Middle frontal gyrus (tissue), 1 donor: Measurements from ENCODE around the gene EFEMP1.
"Not testable (repeated sequence)": the region's sequence is repeated elsewhere in the genome, so short reads cannot be mapped to it uniquely, and the experiment has no call there.

Source experiments
- DNase-seq: peaks from one replicate; pipeline ENCODE4 v3.0.0-alpha.2; 2015; ENCODE audit warnings: low spot score; ENCODE audit errors: extremely low spot score

The EFEMP1 gene

DNA sequence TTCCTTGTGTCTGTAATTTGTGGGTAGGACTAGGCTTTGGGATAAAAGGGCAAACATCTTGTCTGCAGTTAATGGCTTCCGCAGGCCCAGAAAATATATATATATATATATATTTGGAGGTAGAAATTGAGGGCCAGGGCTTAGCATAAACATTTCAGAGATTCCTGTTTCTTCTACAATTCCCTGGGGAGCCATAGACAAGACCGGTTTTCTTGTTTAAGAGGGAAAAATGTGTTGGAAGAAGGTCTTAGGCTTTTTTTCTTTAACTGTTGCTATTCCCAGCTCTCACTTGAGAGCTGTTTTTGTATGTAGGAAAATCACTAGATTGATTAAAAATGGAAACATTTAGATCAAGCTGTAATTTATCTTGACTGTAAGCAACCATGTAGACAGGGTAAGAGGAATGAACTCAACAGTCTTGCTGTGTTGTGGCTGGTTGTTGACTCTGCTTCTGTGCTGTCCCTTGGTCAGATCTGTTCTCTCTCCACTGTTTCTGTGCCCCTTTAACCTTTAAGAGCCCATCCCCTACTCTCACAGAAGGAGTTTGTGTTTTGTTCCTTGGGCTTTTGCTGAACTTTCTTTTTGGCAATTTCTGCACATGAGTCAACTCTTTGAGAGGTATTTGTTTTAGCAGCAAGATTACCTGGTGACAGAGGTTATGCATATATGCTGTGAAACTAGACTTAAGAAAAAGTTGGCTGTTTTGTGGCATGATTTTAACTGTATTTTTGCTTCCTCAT, 58.3 kb downstream of the EFEMP1 start:
- DNase-seq, result no peak

DNA sequence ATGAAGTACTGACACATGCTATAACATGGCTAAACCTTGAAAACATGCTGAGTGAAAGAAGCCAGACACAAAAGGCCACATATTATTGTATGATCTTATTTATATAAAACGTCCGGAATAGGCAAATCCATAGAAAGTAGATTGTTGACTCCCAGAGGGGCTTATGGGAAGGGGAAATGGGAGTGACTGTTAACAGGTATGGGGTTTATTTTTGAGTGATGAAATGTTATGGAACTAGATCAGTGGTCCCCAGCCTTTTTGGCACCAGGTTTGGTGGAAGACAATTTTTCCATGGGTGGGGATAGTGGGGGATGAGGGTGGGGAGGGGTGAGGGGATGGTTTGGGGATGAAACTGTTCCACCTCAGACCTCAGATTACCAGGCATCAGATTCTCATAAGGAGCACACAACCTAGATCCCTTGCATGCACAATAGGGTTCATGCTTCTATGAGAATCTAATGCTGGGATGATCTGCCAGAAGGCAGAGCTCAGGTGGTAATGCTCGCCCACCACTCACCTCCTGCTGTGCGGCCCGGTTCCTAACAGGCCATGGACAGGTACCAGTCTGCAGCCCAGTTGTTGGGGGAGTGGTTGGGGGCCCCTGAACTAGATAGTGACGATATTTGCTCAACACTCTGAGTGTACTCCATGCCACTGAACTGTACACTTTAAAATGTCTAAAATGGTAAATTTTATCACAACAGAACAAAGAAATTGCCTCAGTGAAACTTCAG, 59.1 kb downstream of the EFEMP1 start:
- no peak for DNase-seq

DNA sequence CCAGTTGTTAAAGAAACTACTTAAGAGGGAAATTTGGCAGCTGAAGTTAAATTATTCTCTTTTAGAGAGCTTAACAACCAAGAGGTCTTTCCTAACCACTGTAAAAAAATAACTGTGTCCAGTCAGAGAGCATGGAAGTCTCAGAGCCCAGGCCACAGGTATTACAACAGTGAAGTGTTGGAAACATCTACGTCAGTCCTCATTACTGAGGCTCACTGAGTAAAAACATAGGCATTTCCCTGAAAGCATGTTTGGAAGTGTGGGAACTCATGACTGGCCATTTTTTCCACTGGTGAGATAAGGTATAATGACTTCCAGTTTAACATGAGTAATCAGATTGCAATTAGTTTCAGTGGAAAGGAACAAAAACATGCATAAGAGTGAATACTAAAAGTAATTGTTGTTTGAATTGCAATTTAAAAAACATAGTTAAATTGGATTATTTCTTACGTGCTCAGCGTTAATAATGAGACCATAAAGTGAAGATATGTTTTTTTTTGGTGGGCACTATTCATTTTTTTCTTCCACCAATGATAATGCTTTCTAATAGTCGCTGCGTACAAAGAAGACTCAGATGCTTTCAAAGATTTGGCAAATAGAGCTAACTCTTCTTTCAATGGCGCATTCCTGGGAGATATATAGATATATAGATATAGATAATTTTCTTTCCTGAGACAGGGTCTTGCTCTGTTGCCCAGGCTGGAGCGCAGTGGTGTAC, 60.8 kb downstream of the EFEMP1 start:
- no peak for DNase-seq

DNA sequence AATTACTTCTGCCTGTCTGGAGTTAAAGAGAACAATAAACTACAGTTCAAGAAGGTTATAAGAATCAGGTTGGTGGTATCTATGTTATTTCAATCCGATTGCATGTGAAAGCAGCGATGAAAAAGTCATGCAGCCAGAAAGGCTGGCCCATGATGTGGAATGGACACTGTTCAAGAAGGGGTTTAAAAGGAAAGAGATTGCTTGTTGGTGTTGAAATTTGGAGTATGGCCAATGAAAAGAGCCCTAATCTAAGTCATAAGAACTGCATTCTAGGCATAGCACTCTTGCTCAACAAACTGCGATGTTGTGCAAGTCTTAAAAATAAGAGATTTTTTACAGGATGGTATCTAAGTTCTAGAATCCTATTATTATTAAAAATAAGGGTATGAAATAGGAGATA, 61.3 kb downstream of the EFEMP1 start:
- DNase-seq, result no peak

DNA sequence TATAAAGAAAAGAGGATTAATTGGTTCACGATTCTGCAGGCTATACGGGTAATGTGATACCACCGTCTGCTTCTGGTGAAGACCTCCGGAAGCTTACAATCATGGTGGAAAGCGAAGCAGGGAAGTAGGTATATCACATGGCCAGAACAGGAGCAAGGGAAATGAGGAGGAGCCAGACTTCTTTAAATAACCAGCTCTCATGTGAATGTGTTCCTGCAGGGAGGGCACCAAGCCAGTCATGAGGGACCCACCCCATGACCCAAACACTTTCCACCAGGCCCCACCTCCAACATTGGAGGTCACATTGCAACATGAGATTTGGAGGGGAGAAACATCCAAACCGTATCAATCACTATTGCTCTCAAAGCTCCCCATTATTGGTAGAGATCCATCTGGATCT, 61.8 kb downstream of the EFEMP1 start:
- no peak for DNase-seq

DNA sequence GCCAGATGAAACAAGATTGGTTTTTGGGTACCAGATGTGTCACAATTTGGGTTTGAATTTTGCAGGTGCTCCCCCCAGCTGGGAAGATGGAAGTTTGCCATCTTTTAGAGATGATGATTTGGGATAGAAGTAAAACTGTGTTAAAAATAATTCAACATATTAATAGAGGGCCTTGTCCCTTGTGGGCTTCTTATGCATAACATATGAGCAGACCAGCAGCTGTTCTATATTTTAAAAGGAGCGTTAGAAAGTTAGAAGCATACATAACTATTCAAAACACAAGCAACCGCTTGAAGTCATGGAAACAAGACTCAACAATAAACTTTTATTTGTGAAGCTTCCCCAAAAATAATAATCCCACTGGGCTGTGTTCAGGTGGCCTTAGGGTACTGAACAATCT, 62.8 kb downstream of the EFEMP1 start:
- no peak for DNase-seq

DNA sequence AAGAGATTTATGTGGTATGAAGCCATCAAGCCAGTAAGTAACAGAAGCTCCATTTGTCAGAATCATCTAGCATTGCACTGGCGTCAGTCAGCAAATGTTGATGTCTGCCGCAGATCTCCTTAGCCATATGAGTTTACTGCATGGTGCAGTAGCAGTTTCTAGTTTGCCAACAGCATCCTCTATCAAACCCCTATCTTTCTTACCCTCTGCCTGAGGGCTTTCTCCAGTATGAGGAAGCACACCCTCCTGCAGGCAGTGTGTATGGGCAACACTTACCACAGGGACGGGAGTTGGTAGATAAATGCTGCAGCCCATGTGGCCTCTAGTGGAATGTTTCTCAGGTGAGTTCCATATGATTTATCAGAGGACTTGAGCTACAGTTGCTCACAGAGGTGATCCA, 63.7 kb downstream of the EFEMP1 start:
- no peak for DNase-seq

DNA sequence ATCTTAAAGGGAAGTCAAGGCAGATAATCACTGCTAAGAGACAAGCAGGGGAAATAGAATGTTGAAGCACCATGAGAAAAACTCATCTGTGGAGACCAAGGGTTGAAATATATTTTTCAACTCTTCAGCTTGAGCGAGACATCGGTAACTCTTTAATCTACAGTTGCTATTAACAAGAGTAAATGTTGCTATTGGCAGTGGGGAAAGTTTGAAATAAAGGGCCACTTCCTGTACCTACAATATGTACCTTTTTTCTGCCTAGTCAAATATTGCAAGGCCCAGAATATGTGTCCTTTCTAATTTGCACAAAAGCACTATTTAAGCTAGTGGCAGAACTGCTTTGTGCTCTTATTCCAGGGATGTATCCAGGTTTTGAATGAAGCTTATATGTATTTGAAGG, 65.8 kb downstream of the EFEMP1 start:
- no peak for DNase-seq

DNA sequence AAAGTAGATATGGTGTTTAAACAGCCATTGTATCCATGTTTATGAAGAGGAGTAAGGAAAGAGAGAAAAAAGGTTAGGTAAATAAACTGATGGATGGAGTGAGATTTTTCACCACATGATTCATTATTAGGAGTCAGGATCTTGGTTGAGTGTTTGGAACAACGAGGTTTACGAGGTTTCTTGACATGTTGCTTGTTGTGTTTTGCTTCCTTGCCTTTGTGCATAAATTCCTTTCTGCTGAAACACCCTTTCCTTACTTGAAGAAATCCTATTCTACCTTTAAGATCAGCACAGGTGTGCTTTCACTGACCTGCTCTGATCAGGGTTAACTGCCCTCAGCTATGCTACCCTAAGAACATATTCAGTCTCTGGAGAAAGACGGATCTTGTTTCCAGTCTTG, 66.6 kb downstream of the EFEMP1 start:
- no peak for DNase-seq

DNA sequence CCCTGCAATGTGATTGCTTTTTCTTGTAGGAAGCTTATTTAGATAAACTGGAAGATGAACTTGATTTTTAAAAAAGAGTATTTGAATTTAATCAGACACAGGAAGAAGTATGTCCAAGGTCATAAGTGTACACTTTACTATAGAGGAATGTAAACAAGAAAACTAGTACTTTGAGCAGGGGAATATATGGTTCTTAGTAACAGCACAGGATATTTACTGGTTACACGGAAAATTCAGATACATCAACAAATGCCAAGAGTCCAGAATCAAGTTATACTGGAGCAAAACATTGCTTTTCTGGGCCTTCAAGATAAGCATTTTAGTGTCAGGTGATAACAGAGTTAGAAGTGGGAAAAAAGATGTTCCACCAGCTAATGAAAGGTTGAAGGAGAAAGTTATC, 75.5 kb downstream of the EFEMP1 start:
- DNase-seq, result no peak

DNA sequence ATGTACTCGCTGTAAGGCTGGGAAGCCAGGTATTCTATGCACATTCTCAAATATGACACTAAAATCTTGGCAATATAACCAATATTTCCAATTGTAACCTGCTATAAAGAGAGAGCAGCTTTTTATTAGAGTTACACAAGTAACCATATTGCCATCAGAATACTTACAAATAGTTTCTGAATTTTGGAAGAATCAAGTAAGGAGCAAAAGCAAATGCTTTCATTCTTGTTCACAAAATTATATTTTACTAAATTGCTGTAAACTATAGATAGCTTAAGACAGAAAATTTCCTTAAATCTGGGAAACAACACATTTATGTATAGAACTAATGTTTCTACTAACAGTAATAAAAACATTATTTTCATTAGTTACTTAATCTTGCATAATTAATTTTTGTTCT, 77.2 kb downstream of the EFEMP1 start:
- DNase-seq, result no peak

DNA sequence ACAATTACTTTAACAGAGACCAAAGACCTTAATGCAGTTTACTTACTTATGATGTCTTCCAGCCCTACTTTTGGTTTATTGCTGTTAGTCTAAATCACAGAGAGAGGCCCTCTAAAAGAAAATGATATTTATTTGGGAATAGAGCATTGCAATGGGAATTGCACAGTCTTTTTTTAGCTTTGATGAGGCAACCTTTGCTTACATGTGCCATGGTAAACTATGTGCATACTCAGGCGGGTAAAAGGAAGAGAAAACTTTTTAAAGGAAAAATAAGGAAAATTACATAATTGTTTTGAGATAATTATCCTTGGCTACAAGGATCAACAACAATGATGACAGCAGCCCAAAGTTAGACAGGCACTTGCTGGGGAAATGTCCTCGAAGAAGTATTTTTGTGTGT, 78.6 kb downstream of the EFEMP1 start:
- DNase-seq, result no peak

DNA sequence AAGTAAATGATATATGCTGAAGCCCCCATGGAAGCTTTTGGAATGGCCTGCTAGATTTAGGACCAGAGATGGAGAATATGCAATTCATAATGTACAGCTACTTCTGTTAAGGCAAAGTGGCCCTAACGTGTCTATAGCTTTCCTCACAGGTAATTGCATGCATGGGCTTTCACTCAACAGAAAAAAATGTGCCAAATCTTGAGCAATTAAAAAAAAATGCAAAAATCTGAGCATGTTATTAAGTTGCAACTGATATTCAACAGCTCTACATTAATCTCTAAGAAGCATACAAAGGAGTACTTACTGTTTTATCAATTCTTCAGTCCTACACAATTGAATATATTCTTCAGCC, 79.6 kb downstream of the EFEMP1 start:
- DNase-seq, result no peak

DNA sequence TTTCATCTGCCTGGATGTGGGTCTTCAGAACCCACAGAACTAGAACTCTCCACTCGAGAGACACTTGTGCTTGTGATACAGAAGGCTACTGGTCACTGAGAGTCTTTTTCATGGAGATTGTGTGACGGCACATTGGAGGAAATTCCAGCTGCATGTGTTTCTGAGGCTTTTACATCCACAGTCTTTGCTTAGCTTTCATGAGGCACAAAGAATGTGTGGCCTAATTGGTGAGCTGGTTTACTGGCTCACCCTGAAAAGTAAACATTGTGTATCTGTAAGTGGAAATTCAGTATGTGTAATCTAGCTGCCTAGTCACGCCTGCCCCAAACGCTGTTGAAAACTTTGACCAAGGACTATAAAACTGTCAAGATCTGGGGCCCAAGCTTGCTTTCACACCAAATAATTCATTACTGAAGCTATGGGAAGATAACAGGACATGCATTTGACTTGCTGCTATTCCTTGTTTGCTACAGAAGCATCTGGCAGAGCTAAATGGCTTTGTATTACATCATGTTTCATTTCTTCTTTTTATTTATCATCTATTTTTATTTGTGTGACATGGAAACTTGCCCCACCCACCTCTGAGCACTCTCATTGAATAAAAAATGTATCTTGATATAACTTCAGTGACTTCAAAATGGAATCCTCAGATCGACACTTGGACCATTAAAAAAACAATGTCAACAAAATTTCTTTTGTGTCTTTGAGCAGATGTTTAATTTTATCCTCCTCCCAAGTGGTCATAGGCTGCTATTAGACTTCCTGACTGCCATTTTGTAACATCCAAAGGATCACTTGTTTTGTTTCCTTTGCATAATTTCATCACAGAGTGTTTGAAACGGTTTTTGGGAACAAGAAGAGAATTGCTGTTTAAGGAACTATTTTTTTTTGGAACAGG, 80.2 kb downstream of the EFEMP1 start:
- DNase-seq, result no peak

DNA sequence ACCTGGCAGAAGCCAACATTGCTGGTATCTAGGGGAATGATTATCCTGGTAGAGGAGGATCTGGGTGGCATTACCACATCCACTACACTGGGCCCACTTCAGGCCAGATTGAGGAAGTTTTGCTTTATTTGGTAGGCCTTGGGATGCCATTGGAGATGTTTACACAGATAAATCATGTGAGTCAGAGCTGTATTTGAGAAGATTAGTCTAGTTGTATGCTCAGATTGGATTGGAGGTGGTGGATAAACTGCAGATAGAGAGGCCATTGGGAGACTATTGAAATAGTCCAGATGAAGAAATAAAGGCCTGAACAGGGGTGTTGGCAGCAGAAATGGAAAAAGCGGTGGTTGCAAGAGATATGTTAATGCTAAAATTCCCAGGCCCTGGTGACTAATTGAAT, 81.5 kb downstream of the EFEMP1 start:
- DNase-seq, result no peak

DNA sequence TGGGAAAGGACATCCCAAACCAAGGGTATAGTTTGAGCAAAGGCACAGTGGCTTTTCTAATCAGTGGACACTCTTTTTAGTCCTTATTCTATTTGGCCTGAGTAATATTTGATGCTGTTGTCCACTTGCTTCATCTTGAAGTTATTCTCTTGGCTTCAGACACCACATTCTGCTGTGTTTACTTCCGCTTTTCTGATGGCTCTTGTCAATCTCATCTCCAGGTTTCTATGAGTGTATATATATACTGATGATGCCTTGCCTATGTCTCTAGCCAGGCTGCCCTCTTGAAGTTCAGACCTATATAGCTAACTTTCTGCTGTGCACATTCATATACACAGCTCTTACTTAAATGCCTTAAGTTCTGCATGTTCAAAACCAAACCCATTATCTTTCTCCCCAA, 83.1 kb downstream of the EFEMP1 start:
- DNase-seq, result no peak

DNA sequence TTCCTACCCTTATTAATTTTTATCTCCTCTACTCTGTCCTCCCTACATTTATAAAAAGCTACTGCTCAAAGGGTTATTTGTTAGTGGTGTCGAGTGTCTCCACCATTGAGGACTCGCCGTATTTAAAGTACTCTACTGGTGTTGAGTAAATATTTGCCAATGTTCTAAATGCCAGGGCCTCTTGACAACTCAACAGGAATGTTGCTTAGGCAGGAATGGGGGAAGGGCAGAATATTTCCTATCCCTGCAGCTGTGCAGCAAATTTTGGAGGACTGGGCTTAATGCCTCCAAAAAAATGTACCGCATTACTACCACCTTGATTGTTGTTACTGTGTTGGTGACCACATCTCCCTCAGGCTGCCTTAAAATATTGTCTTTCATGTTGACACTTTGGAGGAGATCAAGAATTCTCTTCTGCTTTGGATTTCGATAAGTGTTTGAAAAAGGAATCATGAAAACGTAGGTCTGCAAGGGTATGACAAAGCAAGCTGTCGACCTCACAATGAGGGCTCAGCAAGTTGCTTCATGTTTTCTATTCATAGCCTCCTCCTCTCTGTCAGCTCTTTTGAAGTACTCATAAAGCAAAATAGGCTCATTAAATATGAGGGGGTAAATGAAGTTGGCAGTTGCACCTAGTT, 84.3 kb downstream of the EFEMP1 start:
- no peak for DNase-seq

DNA sequence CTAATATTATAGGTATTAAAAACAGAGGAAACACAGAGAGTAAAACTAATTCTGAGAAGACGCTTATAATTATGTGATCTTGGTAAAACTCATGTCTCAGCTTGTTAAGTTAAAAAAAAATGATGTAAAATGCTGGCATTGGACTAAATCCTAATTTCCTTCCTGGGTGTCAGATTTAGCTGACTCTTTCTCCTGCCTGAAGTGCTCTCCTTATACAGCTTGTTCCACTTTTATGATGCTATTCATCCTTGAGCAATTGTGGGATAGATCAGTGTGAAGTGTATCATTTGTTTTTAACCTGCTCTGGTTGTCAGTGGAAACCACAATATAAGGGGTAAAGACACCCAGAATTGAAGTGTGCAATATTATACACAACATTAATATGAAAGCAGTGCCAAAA, 84.9 kb downstream of the EFEMP1 start:
- DNase-seq, result no peak

DNA sequence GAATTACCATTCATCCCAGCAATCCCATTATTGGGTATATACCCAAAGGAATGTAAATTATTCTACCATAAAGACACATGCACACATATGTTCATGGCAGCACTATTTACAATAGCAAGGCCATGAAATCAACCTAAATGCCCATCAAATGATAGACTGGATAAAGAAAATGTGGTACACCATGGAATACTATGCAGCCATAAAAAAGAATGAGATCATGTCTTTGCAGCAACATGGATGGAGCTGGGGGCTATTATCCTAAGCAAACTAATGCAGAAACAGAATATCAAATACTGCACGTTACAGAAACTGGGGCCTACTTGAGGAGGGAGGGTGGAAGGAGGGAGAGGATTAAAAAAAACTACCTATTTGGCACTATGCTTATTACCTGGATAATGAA, 85.5 kb downstream of the EFEMP1 start:
- DNase-seq, result not testable (repeated sequence)

DNA sequence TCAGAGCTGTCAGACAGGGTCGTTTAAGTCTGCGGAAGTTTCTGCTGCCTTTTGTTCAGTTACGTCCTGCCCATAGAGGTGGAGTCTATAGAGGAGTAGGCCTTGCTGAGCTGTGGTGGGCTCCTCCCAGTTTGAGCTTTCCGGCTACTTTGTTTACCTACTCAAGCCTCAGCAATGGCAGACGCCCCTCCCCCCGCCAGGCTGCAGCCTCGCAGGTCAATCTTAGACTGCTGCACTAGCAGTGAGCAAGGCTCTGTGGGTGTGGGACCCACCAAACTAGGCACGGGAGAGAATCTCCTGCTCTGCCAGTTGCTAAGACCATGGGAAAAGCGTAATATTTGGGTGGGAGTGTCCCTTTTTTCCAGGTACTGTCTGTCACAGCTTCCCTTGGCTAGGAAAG, 86.5 kb downstream of the EFEMP1 start:
- DNase-seq, result no peak
